ENCODE measurements around the gene PER3.

- no peak for TF ChIP-seq CTCF (IDR thresholded peaks at IDR 0.05)
- TF ChIP-seq POLR2A (IDR thresholded peaks at IDR 0.05): no peak
These were observed 13.5 kb upstream of the PER3 start for GRCh38 chr1:7770669-7770996.

Data from esophagus squamous epithelium (tissue), 4 donors.